GM21825 (cell line): Measurements from ENCODE around the gene SYT1.
"Not testable (repeated sequence)": the region's sequence is repeated elsewhere in the genome, so short reads cannot be mapped to it uniquely, and the experiment has no call there.

Source experiments
- ATAC-seq: cut with Tn5 transposase; IDR thresholded peaks from one replicate; pipeline ENCODE4 v1.9.1; 2021; ENCODE audit warnings: mild to moderate bottlenecking, moderate library complexity; ENCODE audit not compliant: unreplicated experiment

Gene SYT1

GRCh38 chr12:79424109-79424721 is 559.6 kb downstream of the SYT1 start:
- no peak for ATAC-seq

- no peak for ATAC-seq
These were observed 561.5 kb downstream of the SYT1 start for GRCh38 chr12:79426121-79426520.

- not testable (repeated sequence) for ATAC-seq
These were observed 562.2 kb downstream of the SYT1 start for GRCh38 chr12:79426744-79427143.

GRCh38 chr12:79433465-79434072 is 569.0 kb downstream of the SYT1 start:
- ATAC-seq, result no peak

- ATAC-seq, result no peak
These were observed 570.0 kb downstream of the SYT1 start for GRCh38 chr12:79434561-79434960.

GRCh38 chr12:79435742-79436141 is 571.2 kb downstream of the SYT1 start:
- no peak for ATAC-seq

- no peak for ATAC-seq
These were observed 574.1 kb downstream of the SYT1 start for GRCh38 chr12:79438480-79439174.

GRCh38 chr12:79439175-79439825 is 574.7 kb downstream of the SYT1 start:
- ATAC-seq, result no peak

- ATAC-seq, result no peak
These were observed 577.0 kb downstream of the SYT1 start for GRCh38 chr12:79441534-79441933.

GRCh38 chr12:79442396-79442795 is 577.8 kb downstream of the SYT1 start:
- ATAC-seq, result no peak

GRCh38 chr12:79444089-79444488 is 579.5 kb downstream of the SYT1 start:
- no peak for ATAC-seq

GRCh38 chr12:79448816-79449215 is 584.2 kb downstream of the SYT1 start:
- no peak for ATAC-seq

GRCh38 chr12:79451365-79451764 is 586.8 kb downstream of the SYT1 start:
- no peak for ATAC-seq

GRCh38 chr12:79451978-79452377 is 587.4 kb downstream of the SYT1 start:
- no peak for ATAC-seq

- no peak for ATAC-seq
These were observed 588.3 kb downstream of the SYT1 start for GRCh38 chr12:79452906-79453305.

- ATAC-seq, result no peak
These were observed 589.2 kb downstream of the SYT1 start for GRCh38 chr12:79453820-79454219.

GRCh38 chr12:79454338-79454843 is 589.8 kb downstream of the SYT1 start:
- ATAC-seq, result no peak

- no peak for ATAC-seq
These were observed 590.7 kb downstream of the SYT1 start for GRCh38 chr12:79455286-79455685.

GRCh38 chr12:79482323-79482722 is 617.7 kb downstream of the SYT1 start:
- no peak for ATAC-seq

GRCh38 chr12:79482921-79483320 is 618.3 kb downstream of the SYT1 start:
- ATAC-seq, result no peak

- no peak for ATAC-seq
These were observed 621.6 kb downstream of the SYT1 start for GRCh38 chr12:79486154-79486553.
